Pulmonary artery endothelial cell (primary cell): ENCODE results near the gene PELI1. TPM values are rescaled to one million over a fixed set of nuclear protein-coding genes. Genes with fewer than 3 reads are reported as not detected.

Experiments
- DNase-seq: peaks from one replicate; pipeline ENCODE4 v3.0.0-alpha.2; 2011; ENCODE audit warnings: low read depth, low spot score
- total RNA-seq: library from RNA; depleted of rRNA; stranded (reverse); fragments of >200 nt; gene quantifications from 2 replicates; pipeline ENCODE4 v1.2.3, GENCODE V29; 2014

Gene PELI1
- total RNA-seq, 1 donor from 2014 or later, result 31.9 TPM

DNA sequence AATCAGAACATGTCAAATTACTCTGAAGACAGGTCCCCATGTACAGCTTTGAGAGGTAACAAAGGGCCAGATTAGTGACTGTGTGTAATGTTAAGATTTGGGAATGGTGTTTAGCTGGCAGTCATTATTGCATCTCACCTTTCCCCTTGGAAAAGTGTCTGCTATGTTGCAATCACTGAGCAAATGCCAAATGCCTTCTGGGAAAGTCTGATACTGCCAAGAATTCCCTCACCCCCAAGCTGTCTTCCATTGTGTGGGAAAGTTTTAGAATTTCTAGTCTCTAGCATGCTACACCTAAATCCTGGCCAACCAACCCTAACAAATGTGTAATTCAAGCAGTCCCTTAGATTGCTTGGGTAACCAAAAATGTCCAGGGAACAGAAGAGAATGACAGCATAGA lies 13.6 kb upstream of the PELI1 start:
- no peak for DNase-seq

DNA sequence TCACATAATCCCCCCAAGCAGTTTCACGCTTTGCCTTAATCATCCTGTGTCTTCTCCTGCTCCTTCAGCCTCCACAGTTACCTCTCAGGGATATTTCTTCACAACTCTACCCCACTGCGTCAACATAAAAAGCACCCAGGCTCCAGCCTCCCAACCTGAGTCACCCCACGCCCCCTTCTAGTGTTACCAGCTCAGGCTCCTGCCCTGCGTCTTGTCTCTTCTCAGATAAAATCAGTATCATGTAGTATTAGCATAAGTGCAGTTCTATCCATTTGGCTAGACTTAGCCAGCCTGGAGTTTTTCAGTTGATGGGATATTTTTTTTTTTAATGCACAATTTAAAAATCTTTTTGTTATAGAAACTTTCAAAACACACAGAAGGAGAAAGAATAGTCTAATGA lies 9.6 kb upstream of the PELI1 start:
- no peak for DNase-seq

DNA sequence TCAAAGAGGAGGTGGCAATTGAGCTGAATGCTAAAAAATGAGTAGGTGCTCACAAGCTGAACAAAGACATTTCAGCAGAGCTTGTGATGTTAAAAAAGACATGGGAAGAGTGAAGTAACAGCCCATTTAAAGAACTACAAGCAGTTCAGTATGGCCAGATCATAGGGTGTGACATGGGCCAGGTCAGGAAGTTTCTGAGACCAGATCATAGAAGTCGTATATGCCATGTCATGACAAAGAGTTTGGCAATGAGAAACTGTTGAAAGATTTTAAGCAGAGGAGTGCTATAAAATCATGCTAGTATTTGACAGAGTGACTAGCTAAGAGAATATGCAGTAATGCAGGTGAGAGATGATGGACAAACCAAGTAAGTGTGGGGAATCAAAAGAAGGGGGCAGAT lies 7.3 kb upstream of the PELI1 start:
- DNase-seq, result no peak

DNA sequence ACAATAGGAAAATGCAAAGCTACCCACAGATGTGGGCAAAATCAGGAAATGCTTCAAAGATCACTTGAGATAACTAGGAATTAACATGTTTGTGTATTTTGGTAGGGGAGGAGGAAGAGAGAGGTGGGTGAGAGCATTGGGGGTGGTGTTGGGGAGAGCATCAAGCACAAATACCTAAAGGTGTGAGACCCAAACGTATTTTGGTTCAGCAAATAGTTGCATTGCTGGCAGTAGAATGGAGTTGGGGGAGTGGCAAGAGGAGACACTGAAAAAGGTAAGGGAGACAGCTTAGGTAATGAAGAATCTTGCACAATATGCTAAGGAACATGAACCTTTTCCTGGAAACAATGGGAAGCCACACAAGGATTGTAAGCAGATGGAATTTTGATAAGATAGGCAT lies 1.5 kb upstream of the PELI1 start:
- DNase-seq, result no peak

DNA sequence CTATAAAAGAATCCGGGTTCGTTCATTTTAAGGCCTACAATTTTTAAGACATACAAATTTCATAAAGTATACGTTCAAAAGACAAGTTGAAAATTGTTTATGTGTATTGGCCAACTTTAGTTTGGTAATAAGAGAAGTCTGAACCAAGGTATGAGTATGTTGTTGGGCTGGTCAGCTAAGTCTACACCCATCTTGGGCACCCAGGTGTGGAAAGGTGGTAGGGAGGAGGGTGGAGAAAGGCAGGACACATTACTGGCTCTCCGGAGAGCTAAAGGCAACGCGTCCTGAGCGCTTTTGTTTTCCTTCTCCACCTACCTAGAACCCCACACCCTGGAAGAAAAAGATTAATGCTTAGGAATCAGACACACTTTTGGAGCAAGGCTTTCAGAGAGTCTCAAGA lies 899 bp upstream of the PELI1 start:
- no peak for DNase-seq

GRCh38 chr2:64143169-64144056 lies 807 bp downstream of the PELI1 start:
- DNase-seq, result no peak

GRCh38 chr2:64142741-64143168 lies 1.5 kb downstream of the PELI1 start:
- no peak for DNase-seq

DNA sequence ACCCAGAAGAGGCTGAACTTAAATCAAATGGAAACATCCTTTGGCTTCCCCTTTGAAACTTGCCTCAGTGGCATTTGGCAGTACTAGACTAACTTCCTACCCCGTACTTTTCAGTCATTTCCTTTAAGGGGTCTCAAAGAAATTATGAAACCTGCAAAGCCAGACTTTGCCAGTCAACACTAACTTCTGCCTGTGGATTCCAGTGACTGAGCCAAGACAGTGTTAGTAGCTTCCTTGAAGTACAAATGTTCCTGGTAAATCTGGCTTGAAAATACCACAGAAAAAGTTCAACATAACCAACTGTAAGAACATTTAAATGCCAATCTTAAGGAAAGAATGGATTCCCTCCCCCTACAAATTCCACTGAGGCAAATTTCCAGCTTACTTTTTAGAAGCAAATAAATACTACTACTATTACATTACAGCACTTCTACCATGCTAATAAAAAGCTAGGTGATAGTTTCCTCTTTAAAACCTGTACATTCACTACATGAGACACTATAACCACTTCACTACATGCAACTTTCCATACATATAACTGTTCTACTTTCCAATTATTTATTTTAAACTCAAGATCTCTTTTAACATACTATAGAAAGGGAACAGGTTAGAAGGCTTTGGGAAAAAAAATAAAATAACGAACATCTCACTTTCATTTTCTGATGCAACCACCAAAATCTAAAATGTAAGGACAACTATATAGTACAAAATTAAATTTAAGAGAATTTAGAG lies 2.4 kb downstream of the PELI1 start:
- no peak for DNase-seq

DNA sequence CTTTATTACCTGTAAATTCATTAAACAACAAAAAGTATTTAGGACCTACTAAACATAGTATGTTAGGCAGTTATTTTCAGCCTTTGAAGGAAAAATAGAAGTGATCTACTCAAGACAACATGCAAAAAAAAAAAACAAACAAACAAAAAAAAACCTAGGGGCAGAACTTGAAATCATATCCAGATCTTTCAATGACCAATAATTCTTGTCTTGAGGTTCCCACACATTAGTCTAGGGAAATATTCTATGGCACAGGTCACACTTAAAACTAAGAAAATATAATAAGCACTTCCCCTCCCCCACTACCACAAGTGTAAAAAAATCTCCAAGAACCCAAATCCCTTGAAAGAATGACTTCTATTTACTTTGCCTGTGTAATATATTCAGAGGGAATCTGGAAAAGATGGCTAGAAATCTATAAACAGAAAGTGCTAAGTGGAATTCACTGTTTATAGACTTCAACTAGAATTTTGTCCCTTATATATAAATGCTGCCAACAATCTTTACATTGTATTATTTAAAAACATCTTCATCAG lies 3.5 kb downstream of the PELI1 start:
- DNase-seq, result no peak

DNA sequence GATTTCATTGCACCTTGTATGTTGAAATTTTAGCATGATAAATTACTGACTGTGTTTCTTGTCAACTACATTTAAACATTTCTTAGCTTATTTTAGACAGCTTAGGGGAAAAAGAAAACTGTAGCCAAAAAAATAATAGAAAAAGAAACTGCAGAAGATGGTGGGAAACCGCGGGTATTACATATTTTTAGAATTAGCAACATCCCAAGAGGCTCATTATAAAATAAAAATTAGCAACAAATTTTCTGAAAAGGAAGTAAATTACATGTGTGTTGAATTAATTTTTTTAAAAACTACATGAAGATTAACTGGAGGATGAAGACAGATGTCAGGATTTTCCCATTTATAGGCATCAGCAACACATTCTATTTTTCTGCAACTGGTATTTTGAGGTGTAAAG lies 4.3 kb downstream of the PELI1 start:
- no peak for DNase-seq

DNA sequence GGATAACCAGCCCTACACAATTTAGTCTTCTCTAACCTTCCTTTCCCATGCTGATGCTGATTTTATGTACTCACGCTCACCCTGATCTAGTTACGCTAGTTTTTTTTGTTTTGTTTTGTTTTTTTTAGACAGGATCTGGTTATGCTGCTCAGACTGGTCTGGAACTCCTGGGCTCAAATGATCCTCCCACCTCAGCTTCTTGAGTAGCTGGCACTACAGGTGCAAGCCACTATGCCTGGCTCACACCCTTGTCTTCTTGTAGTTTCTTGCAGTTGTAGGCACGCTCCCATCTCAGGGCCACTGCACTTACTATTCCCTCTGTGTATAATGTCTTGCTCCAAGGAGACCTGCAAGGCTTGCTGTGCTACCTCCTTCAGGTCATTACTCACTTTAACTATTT lies 6.2 kb downstream of the PELI1 start:
- DNase-seq, result no peak

- no peak for DNase-seq
Observed at GRCh38 chr2:64137567-64137966, 6.7 kb downstream of the PELI1 start.

DNA sequence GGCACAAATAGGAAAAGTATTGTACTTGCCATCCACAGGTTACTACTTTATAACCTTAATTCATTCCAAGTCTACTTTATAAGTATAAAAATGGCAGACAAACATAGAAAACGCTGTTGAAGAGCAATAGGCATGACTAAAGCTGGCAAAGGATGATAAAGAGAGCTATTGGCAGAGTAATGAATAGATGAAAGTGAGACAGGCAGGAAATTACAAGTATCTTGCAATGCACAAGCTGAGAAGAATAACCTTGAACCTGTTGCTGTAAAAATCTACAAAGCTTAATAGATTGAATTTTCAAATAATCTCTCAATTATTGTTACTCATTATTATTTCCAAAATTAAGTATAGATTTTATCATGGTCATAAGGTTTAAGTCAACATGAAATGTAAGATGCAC lies 8.8 kb downstream of the PELI1 start:
- no peak for DNase-seq

DNA sequence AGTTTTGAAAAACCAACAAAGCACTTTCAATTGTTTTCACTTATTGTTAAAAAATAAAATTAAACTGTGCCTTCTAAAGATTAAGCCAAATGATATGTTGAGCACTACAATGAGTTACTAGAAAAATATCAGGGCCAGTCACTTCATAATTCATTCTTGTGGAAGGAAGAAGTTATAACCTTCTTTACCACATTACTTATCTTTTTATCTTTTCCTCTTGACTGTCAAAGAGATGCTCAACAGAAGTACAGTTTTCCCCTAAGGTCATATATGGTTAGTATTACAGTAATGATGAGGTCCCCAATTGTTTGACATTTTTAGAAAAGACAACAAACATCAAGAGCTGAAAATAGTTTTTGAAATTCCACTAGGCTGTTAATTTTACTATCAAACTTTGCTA lies 9.4 kb downstream of the PELI1 start:
- DNase-seq, result no peak

GRCh38 chr2:64133828-64134227 lies 10.4 kb downstream of the PELI1 start:
- DNase-seq, result no peak

DNA sequence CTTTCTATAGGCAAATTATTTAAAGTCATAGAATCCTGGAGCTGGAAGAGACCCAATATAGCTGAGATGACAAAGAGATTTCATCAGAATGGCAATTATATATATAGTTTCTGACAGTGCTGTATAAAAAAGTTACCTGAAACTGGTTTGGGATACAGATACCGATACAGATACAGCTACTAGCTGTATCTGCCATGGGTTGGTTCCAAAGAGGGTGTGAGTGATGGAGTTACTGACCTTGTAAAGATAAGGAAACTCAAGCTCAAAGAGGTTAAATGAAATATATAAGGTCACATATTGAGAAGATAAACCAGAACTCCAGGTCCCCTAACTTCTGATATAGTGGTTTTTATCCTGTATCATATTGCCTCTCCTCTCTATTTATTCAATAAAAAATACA lies 10.9 kb downstream of the PELI1 start:
- no peak for DNase-seq

DNA sequence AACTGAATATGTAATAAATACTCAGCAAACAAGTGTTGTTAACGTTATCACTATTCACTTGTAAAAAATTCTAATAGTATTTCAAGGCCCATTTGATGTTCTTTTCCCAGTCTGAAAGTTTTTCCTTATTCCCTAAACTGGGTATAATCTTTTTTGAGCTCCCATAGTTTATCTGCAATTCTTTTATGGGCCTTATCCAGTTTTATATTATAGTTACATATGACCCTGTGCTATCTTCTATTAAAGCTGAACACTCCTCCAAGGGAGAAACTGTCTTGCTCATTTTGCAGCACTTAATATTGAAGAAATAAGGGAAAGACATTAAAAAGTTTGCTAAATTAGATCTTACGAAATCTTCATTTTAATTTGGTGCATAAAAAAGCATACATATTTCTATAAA lies 13.9 kb downstream of the PELI1 start:
- DNase-seq, result no peak

- no peak for DNase-seq
Observed at GRCh38 chr2:64128943-64129391, 15.3 kb downstream of the PELI1 start.

DNA sequence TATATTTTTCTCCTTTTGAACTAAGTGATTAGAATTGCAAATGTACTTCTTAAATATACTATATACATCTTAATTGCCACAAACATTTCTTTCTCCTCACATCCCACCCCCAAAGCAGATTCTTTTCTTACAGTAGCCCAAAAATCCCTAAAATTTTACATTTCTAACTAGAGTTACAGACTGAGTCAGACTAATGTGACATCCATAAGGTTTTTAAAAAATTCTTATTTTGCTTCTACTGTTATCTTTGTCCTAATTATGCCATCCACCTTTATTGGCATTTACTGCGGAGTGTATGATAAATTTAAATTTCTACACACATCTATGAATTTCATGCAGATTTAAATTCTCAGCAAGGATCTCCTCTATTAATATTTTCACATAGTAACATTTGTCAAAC lies 15.8 kb downstream of the PELI1 start:
- DNase-seq, result no peak

DNA sequence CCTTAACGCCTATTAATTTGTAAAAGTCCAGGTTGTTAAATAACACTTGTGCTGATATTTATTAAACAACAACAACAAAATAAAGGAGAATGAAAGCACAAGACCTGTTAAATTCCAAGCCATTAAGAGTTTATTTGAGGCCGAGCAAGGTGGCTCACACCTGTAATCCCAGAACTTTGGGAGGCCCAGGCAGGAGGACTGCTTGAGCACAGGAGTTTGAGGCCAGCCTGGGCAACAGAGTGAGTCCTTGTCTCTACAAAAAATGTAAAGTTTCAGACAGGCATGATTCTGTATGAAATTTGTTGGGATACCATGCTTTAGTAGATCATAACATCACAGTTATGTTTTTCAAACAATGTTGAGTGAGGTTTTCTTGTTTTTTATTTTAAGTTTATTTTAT lies 17.1 kb downstream of the PELI1 start:
- DNase-seq, result no peak

DNA sequence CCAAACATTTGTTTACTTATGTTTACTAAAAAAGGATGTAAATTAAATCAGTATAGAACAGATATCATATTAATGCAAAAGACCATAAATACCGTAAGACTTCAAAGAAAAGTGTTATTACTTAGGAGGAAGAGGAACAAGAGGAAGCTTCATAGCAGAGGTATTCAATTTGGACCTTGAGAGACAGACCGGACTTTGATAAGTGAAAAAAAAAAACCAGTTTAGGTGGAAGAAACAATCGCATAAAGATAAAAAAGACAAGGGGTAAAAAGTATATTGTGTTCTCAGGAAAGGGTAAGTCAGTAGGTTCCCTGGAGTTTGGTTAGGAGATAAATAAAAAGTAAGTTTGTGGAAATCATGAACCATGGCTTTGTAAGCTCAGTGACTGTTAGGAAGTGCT lies 17.6 kb downstream of the PELI1 start:
- DNase-seq, result no peak

GRCh38 chr2:64124571-64124970 lies 19.6 kb downstream of the PELI1 start:
- no peak for DNase-seq

GRCh38 chr2:64124168-64124567 lies 20.1 kb downstream of the PELI1 start:
- no peak for DNase-seq
